H9 (cell line): ENCODE results near the gene NKX1-1. TPM values are rescaled to one million over a fixed set of nuclear protein-coding genes. Genes with fewer than 3 reads are reported as not detected.
A peak's percentile ranks its signal among the peaks of the same experiment; 100 is the strongest.

Experiments used
- DNase-seq: peaks from one replicate; pipeline ENCODE4 v3.0.0-alpha.2; 2017
- H2AFZ ChIP-seq: one replicate; pipeline ENCODE4 v1.6.1; 2013; ENCODE audit warnings: mild to moderate bottlenecking, low read length, control low read depth, moderate library complexity
- H2AK5ac ChIP-seq: 2 replicates; pipeline ENCODE4 v1.6.1; 2013; ENCODE audit warnings: low read length, control low read depth, mixed read lengths; ENCODE audit not compliant: insufficient read length
- H2BK120ac ChIP-seq: one replicate; pipeline ENCODE4 v1.6.1; 2013; ENCODE audit warnings: low read depth, mild to moderate bottlenecking, low read length, control low read depth, inconsistent platforms; ENCODE audit not compliant: poor library complexity, severe bottlenecking
- H2BK12ac ChIP-seq: 2 replicates; pipeline ENCODE4 v1.6.1; 2013; ENCODE audit warnings: low read length, control low read depth, mixed read lengths, low read depth; ENCODE audit not compliant: insufficient read length
- H2BK15ac ChIP-seq: 2 replicates; pipeline ENCODE4 v1.6.1; 2013; ENCODE audit warnings: low read depth, low read length, control low read depth
- H2BK20ac ChIP-seq: one replicate; pipeline ENCODE4 v1.6.1; 2013; ENCODE audit warnings: low read depth, mild to moderate bottlenecking, low read length, control low read depth, inconsistent platforms; ENCODE audit not compliant: poor library complexity, severe bottlenecking
- H2BK5ac ChIP-seq: 2 replicates; pipeline ENCODE4 v1.6.1; 2013; ENCODE audit warnings: low read length, control low read depth, mixed read lengths; ENCODE audit not compliant: insufficient read length
- H3K14ac ChIP-seq: 2 replicates; pipeline ENCODE4 v1.6.1; 2013; ENCODE audit warnings: low read length, control low read depth; ENCODE audit not compliant: insufficient read depth
- H3K18ac ChIP-seq: 2 replicates; pipeline ENCODE4 v1.6.1; 2013; ENCODE audit warnings: low read depth, mild to moderate bottlenecking, mixed read lengths, low read length, control low read depth; ENCODE audit not compliant: insufficient read length
- H3K23ac ChIP-seq: 2 replicates; pipeline ENCODE4 v1.6.1; 2013; ENCODE audit warnings: low read length, control low read depth, mixed read lengths, low read depth; ENCODE audit not compliant: insufficient read length
- H3K23me2 ChIP-seq: 2 replicates; pipeline ENCODE4 v1.6.1; 2013; ENCODE audit warnings: low read depth, mild to moderate bottlenecking, mixed read lengths, low read length, control low read depth; ENCODE audit not compliant: insufficient read length, poor library complexity, severe bottlenecking
- H3K27ac ChIP-seq: 2 replicates; pipeline ENCODE4 v1.5.1; 2013; ENCODE audit warnings: low read length, control low read depth, mixed read lengths, low read depth; ENCODE audit not compliant: insufficient read length
- H3K27me3 ChIP-seq: 2 replicates; pipeline ENCODE4 v1.6.1; 2013; ENCODE audit warnings: low read length, control low read depth, inconsistent platforms; ENCODE audit not compliant: insufficient read depth
- H3K4ac ChIP-seq: 2 replicates; pipeline ENCODE4 v1.6.1; 2013; ENCODE audit warnings: low read depth, mild to moderate bottlenecking, control low read depth, inconsistent platforms, low read length, moderate library complexity
- H3K4me1 ChIP-seq: 2 replicates; pipeline ENCODE4 v1.6.1; 2013; ENCODE audit warnings: low read length, control low read depth, inconsistent platforms; ENCODE audit not compliant: insufficient read depth
- H3K4me2 ChIP-seq: 2 replicates; pipeline ENCODE4 v1.6.1; 2013; ENCODE audit warnings: low read length, control low read depth, mixed read lengths; ENCODE audit not compliant: insufficient read length, insufficient read depth
- H3K56ac ChIP-seq: 2 replicates; pipeline ENCODE4 v1.6.1; 2013; ENCODE audit warnings: low read depth, mild to moderate bottlenecking, mixed read lengths, low read length, control low read depth; ENCODE audit not compliant: insufficient read length
- H3K79me1 ChIP-seq: 2 replicates; pipeline ENCODE4 v1.6.1; 2013; ENCODE audit warnings: low read depth, mild to moderate bottlenecking, moderate library complexity, low read length, control low read depth, inconsistent platforms; ENCODE audit not compliant: insufficient read depth, poor library complexity, severe bottlenecking
- H3K79me2 ChIP-seq: 2 replicates; pipeline ENCODE4 v1.6.1; 2013; ENCODE audit warnings: low read length, control low read depth, inconsistent platforms; ENCODE audit not compliant: insufficient read depth
- H3K9ac ChIP-seq: 2 replicates; pipeline ENCODE4 v1.6.1; 2013; ENCODE audit warnings: low read length, control low read depth, mixed read lengths; ENCODE audit not compliant: insufficient read length; ENCODE audit errors: extremely low read depth
- H3K9me3 ChIP-seq: one replicate; pipeline ENCODE4 v1.6.1; 2013; ENCODE audit warnings: low read depth, low read length, inconsistent platforms; ENCODE audit not compliant: control insufficient read depth
- H3T11ph ChIP-seq: one replicate; pipeline ENCODE4 v1.6.1; 2013; ENCODE audit warnings: mild to moderate bottlenecking, low read length, control low read depth, inconsistent platforms
- H4K20me1 ChIP-seq: one replicate; pipeline ENCODE4 v1.6.1; 2013; ENCODE audit not compliant: control insufficient read depth, insufficient read length, insufficient read depth
- H4K5ac ChIP-seq: 2 replicates; pipeline ENCODE4 v1.6.1; 2013; ENCODE audit warnings: low read depth, mild to moderate bottlenecking, mixed read lengths, low read length, control low read depth; ENCODE audit not compliant: insufficient read length
- H4K8ac ChIP-seq: replicated peaks from 2 replicates; pipeline ENCODE4 v1.6.1; 2013; ENCODE audit warnings: low read length, control low read depth, mixed read lengths, low read depth; ENCODE audit not compliant: insufficient read length
- H4K91ac ChIP-seq: 2 replicates; pipeline ENCODE4 v1.6.1; 2013; ENCODE audit warnings: low read depth, mild to moderate bottlenecking, moderate library complexity, mixed read lengths, low read length, control low read depth; ENCODE audit not compliant: insufficient read length
- H3K27ac Mint-ChIP-seq, 3 experiments: 2 replicates in 2 of 3; 3 replicates in 1 of 3; pipeline ENCODE4 v1.8.0; 2020 to 2021; ENCODE audit warnings: mixed read lengths in 3 of 3, mild to moderate bottlenecking in 1 of 3, moderate library complexity in 1 of 3
- H3K27me3 Mint-ChIP-seq: 2 replicates; pipeline ENCODE4 v1.8.0; 2021; ENCODE audit warnings: low read depth, mild to moderate bottlenecking, moderate library complexity, mixed read lengths
- H3K36me3 Mint-ChIP-seq, 3 experiments: 2 replicates in 2 of 3; 3 replicates in 1 of 3; pipeline ENCODE4 v1.8.0; 2020 to 2021; ENCODE audit warnings: low read depth in 3 of 3, mixed read lengths in 3 of 3; ENCODE audit not compliant: insufficient read depth in 1 of 3
- H3K4me1 Mint-ChIP-seq, 2 experiments: 2 replicates each; pipeline ENCODE4 v1.8.0; 2020; ENCODE audit warnings: mixed read lengths in 2 of 2
- H3K4me3 Mint-ChIP-seq, 2 experiments: 2 replicates in 1 of 2; 3 replicates in 1 of 2; pipeline ENCODE4 v1.8.0; 2020 to 2021; ENCODE audit warnings: mild to moderate bottlenecking in 2 of 2, mixed read lengths in 2 of 2, moderate library complexity in 1 of 2
- H3K9me3 Mint-ChIP-seq, 2 experiments: 2 replicates in 1 of 2; 3 replicates in 1 of 2; pipeline ENCODE4 v1.8.0; 2020; ENCODE audit warnings: mild to moderate bottlenecking in 2 of 2, mixed read lengths in 2 of 2, moderate library complexity in 1 of 2
- WGBS: extraction: QIAGEN DNeasy Blood & Tissue Kit; methylation state at CpG from one replicate; pipeline ENCODE4 v1.1.7; 2013; ENCODE audit warnings: missing lambda C conversion rate, low lambda C conversion rate, mixed read lengths; ENCODE audit not compliant: insufficient read length; ENCODE audit errors: extremely low coverage; 5-methylcytosine and 5-hydroxymethylcytosine counted together
- total RNA-seq: library from RNA; stranded (reverse); gene quantifications from 2 replicates; pipeline ENCODE4 v1.2.1, GENCODE V29; 2021
- TF ChIP-seq, protein P1 (sequence below): fragments of 200-600 bp; sonication (generic); conservative IDR thresholded peaks from 3 replicates; pipeline ENCODE4 v1.8.0; 2021; ENCODE audit warnings: antibody characterized with exemption, mild to moderate bottlenecking

The NKX1-1 gene
- total RNA-seq, 1 experiment from 2014 or later = not detected

GRCh38 chr4:1368421-1369090 lies 37.7 kb downstream of the NKX1-1 start:
- no peak overlapping the region for H3K4ac ChIP-seq
- Mint-ChIP-seq H3K27me3 (no peaks in the 10 kb centered on the region), H3K27ac (no peak overlapping the region), H3K9me3 (no peaks in the 10 kb centered on the region), H3K4me1 (peaks cover 4 to 5% of the 10 kb centered on the region in 2 experiments; a peak in 1 of 4 replicates), H3K4me3 (no peak overlapping the region), H3K36me3 (peaks cover 2 to 8% (median 7%) of the 10 kb centered on the region in 3 experiments; a peak in 6 of 7 replicates)
- no peaks in the 10 kb centered on the region for H3K23me2 ChIP-seq
- no peak overlapping the region for H4K8ac ChIP-seq
- H4K91ac ChIP-seq = no peak overlapping the region
- H3K4me1 ChIP-seq = no peaks in the 10 kb centered on the region
- H2BK20ac ChIP-seq = no peak overlapping the region
- H3K14ac ChIP-seq = peak overlapping the region; percentile 6; the same call in 1 of the 2 replicates
- no peak overlapping the region for H2BK120ac ChIP-seq
- no peak overlapping the region for H3K27ac ChIP-seq
- DNase-seq = peak; percentile 62
- TF ChIP-seq, protein P1, sequence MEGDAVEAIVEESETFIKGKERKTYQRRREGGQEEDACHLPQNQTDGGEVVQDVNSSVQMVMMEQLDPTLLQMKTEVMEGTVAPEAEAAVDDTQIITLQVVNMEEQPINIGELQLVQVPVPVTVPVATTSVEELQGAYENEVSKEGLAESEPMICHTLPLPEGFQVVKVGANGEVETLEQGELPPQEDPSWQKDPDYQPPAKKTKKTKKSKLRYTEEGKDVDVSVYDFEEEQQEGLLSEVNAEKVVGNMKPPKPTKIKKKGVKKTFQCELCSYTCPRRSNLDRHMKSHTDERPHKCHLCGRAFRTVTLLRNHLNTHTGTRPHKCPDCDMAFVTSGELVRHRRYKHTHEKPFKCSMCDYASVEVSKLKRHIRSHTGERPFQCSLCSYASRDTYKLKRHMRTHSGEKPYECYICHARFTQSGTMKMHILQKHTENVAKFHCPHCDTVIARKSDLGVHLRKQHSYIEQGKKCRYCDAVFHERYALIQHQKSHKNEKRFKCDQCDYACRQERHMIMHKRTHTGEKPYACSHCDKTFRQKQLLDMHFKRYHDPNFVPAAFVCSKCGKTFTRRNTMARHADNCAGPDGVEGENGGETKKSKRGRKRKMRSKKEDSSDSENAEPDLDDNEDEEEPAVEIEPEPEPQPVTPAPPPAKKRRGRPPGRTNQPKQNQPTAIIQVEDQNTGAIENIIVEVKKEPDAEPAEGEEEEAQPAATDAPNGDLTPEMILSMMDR = peak; percentile 51
- no peak overlapping the region for H3K56ac ChIP-seq
- H2AFZ ChIP-seq = no peak overlapping the region
- H3K9ac ChIP-seq = no peak overlapping the region
- H4K20me1 ChIP-seq = no peaks in the 10 kb centered on the region
- no CpG with 5 or more reads among the region's 24 CpGs for WGBS
- no peak overlapping the region for H2BK15ac ChIP-seq
- no peak overlapping the region for H2BK12ac ChIP-seq
- H3K9me3 ChIP-seq = no peaks in the 10 kb centered on the region
- no peak overlapping the region for H4K5ac ChIP-seq
- H3K79me1 ChIP-seq = no peaks in the 10 kb centered on the region
- H3K79me2 ChIP-seq = no peaks in the 10 kb centered on the region
- H3K27me3 ChIP-seq = no peaks in the 10 kb centered on the region
- H3K18ac ChIP-seq = no peak overlapping the region
- no peak overlapping the region for H3T11ph ChIP-seq
- H3K23ac ChIP-seq = no peak overlapping the region
- no peak overlapping the region for H3K4me2 ChIP-seq
- H2BK5ac ChIP-seq = no peak overlapping the region
- no peak overlapping the region for H2AK5ac ChIP-seq
